Kidney (tissue), 14 donors: ENCODE results near the gene SLC6A3. TPM values are rescaled to one million over a fixed set of nuclear protein-coding genes. Genes with fewer than 3 reads are reported as not detected.

Source experiments
- DNase-seq, 5 donors: peaks; one replicate each; pipeline ENCODE4 v3.0.0-alpha.2; 2013 to 2020
- FAIRE-seq: peaks from 2 replicates; lab custom pipeline; 2012; peaks lifted over from hg19 to GRCh38; lab: Jason Lieb, UNC
- H3K27ac ChIP-seq, 2 donors: one replicate each; pipeline ENCODE4 v1.7.0; 2013; ENCODE audit warnings: low read depth in 2 of 2, low read length in 2 of 2, inconsistent platforms in 1 of 2
- H3K27me3 ChIP-seq: one replicate; pipeline ENCODE4 v1.7.1; 2013; ENCODE audit warnings: low read length, inconsistent platforms; ENCODE audit not compliant: control insufficient read depth, insufficient read depth
- H3K36me3 ChIP-seq, 3 donors: one replicate each; pipeline versions ENCODE4 v1.7.0 to v1.7.1; 2013; ENCODE audit warnings: low read length in 3 of 3, control low read depth in 1 of 3, inconsistent platforms in 1 of 3; ENCODE audit not compliant: insufficient read depth in 3 of 3, control insufficient read depth in 2 of 3
- H3K4me1 ChIP-seq, 3 donors: one replicate each; pipeline versions ENCODE4 v1.7.0 to v1.7.1; 2013; ENCODE audit warnings: low read length in 3 of 3, inconsistent platforms in 1 of 3, low read depth in 1 of 3; ENCODE audit not compliant: control insufficient read depth in 2 of 3, insufficient read depth in 2 of 3
- H3K4me3 ChIP-seq, 3 donors: one replicate each; pipeline versions ENCODE4 v1.7.0 to v1.8.1; 2013; ENCODE audit warnings: low read length in 3 of 3, control low read depth in 1 of 3, inconsistent platforms in 1 of 3
- H3K9ac ChIP-seq, 3 donors: one replicate each; pipeline versions ENCODE4 v1.7.0 to v1.7.1; 2013; ENCODE audit warnings: low read length in 3 of 3, control low read depth in 1 of 3, inconsistent platforms in 1 of 3
- H3K9me3 ChIP-seq, 3 donors: one replicate each; pipeline versions ENCODE4 v1.7.0 to v1.7.1; 2013; ENCODE audit warnings: low read length in 3 of 3, control low read depth in 1 of 3, inconsistent platforms in 1 of 3; ENCODE audit not compliant: control insufficient read depth in 2 of 3, insufficient read depth in 1 of 3
- intact Hi-C: fragments of 100-400 bp; cut with DNase I; formaldehyde crosslinking; loops from one replicate; pipeline ENCODE4 v1.11.1; 2022
- polyA plus RNA-seq: library from polyadenylated mRNA; stranded (reverse); fragments of 350-450 nt; fragmentation: Illumina TruSeq; extraction: RNeasy Lipid Tissue Mini Kit (QIAGEN cat#74804); gene quantifications from one replicate; pipeline ENCODE4 v1.2.3, GENCODE V29; 2014; ENCODE audit warnings: low read depth, low replicate concordance; ENCODE audit not compliant: insufficient read depth
- total RNA-seq: library from RNA; stranded (reverse); fragmentation: NEBNext Ultra II Directional; extraction: Animal tissue kit (Norgen Biotek cat#: 25700); gene quantifications from one replicate; pipeline ENCODE4 v1.2.1, GENCODE V29; 2021
- TF ChIP-seq, protein P1 (sequence below): IDR thresholded peaks from 3 replicates; pipeline ENCODE4 v1.5.1; 2012; ENCODE audit warnings: mild to moderate bottlenecking, moderate library complexity, borderline replicate concordance; ENCODE audit not compliant: insufficient read depth; ENCODE audit errors: extremely low read depth
- donor health status: control.
- donor health status: control.
- donor health status: control.
- donor health status: control.
- donor health status: control.
- donor health status: DM: yes; HTN: yes; CAD: no.
- donor health status: Normal renal cell carcinoma (clear cell type).

Gene SLC6A3
- total and polyA plus RNA-seq, 2 donors from 2014 or later, result 0.09 to 0.54 TPM

GRCh38 chr5:1437226-1437829, 7.9 kb downstream of the SLC6A3 start:
- H3K27ac ChIP-seq, result no peak overlapping the region
- TF ChIP-seq, protein P1, sequence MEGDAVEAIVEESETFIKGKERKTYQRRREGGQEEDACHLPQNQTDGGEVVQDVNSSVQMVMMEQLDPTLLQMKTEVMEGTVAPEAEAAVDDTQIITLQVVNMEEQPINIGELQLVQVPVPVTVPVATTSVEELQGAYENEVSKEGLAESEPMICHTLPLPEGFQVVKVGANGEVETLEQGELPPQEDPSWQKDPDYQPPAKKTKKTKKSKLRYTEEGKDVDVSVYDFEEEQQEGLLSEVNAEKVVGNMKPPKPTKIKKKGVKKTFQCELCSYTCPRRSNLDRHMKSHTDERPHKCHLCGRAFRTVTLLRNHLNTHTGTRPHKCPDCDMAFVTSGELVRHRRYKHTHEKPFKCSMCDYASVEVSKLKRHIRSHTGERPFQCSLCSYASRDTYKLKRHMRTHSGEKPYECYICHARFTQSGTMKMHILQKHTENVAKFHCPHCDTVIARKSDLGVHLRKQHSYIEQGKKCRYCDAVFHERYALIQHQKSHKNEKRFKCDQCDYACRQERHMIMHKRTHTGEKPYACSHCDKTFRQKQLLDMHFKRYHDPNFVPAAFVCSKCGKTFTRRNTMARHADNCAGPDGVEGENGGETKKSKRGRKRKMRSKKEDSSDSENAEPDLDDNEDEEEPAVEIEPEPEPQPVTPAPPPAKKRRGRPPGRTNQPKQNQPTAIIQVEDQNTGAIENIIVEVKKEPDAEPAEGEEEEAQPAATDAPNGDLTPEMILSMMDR, result no peak
- intact Hi-C loops, result no loop called here
- FAIRE-seq (no peak), DNase-seq (no peak)
- no peaks in the 10 kb centered on the region for H3K4me1 ChIP-seq
- peaks cover 0 to 2% (median 0%) of the 10 kb centered on the region in 3 donors for H3K9me3 ChIP-seq
- no peaks in the 10 kb centered on the region for H3K27me3 ChIP-seq
- no peak overlapping the region for H3K4me3 ChIP-seq
- H3K9ac ChIP-seq, result no peak overlapping the region
- no peaks in the 10 kb centered on the region for H3K36me3 ChIP-seq

- TF ChIP-seq, protein P1, result no peak
- no peak overlapping the region for H3K27ac ChIP-seq
- no peaks in the 10 kb centered on the region for H3K27me3 ChIP-seq
- H3K9ac ChIP-seq, result no peak overlapping the region
- no peak for FAIRE-seq
- peaks cover 0 to 2% (median 0%) of the 10 kb centered on the region in 3 donors for H3K9me3 ChIP-seq
- intact Hi-C loops, result no loop called here
- no peak for DNase-seq
- no peaks in the 10 kb centered on the region for H3K36me3 ChIP-seq
- no peaks in the 10 kb centered on the region for H3K4me1 ChIP-seq
- H3K4me3 ChIP-seq, result no peak overlapping the region
These were observed 8.6 kb downstream of the SLC6A3 start for GRCh38 chr5:1436681-1437080.

GRCh38 chr5:1436036-1436435, 9.2 kb downstream of the SLC6A3 start:
- FAIRE-seq, result no peak
- no peak overlapping the region for H3K4me3 ChIP-seq
- no peaks in the 10 kb centered on the region for H3K27me3 ChIP-seq
- H3K9me3 ChIP-seq, result peaks cover 0 to 2% (median 0%) of the 10 kb centered on the region in 3 donors
- no peak overlapping the region for H3K27ac ChIP-seq
- no peak overlapping the region for H3K9ac ChIP-seq
- H3K36me3 ChIP-seq, result no peaks in the 10 kb centered on the region
- TF ChIP-seq, protein P1, result no peak
- intact Hi-C loops, result no loop called here
- no peaks in the 10 kb centered on the region for H3K4me1 ChIP-seq
- no peak for DNase-seq

GRCh38 chr5:1435369-1435768, 9.9 kb downstream of the SLC6A3 start:
- Histone ChIP-seq H3K9me3 (no peaks in the 10 kb centered on the region), H3K4me3 (no peak overlapping the region), H3K27ac (no peak overlapping the region), H3K4me1 (no peaks in the 10 kb centered on the region), H3K9ac (no peak overlapping the region), H3K36me3 (no peaks in the 10 kb centered on the region), H3K27me3 (no peaks in the 10 kb centered on the region)
- TF ChIP-seq, protein P1, result no peak
- intact Hi-C loops, result no loop called here
- DNase-seq (no peak), FAIRE-seq (no peak)
